Mammary microvascular endothelial cell (primary cell): ENCODE results near the gene DMAP1. TPM values are rescaled to one million over a fixed set of nuclear protein-coding genes. Genes with fewer than 3 reads are reported as not detected.

ENCODE experiments used
- total RNA-seq: library from RNA; depleted of rRNA; stranded (reverse); fragments of >200 nt; gene quantifications from 2 replicates; pipeline ENCODE4 v1.2.3, GENCODE V29; 2015

The DMAP1 gene
- total RNA-seq = 34.8 and 40.1 TPM in 2 replicates

GRCh38 chr1:44213222-44214112 is at the start of gene DMAP1:
DMAP1 (plus strand) TSS chr1:44213471; CDS start chr1:44213754, 283 bp downstream.

Other genes with a start within 250 kb of the DMAP1 start
- gene DPH2, start 243.5 kb upstream of the DMAP1 start, total RNA-seq = 34.6 and 49.1 TPM in 2 replicates
- gene ATP6V0B, start 238.5 kb upstream of the DMAP1 start, total RNA-seq = 129 and 147 TPM in 2 replicates
- gene B4GALT2, start 234.3 kb upstream of the DMAP1 start, total RNA-seq = 92.8 and 105 TPM in 2 replicates
- 0.80 and 0.89 TPM in 2 replicates for gene CCDC24, start 221.9 kb upstream of the DMAP1 start, total RNA-seq
- 0.07 and 5.6 TPM in 2 replicates for gene SLC6A9, start 182.0 kb upstream of the DMAP1 start, total RNA-seq
- gene KLF17, start 94.7 kb upstream of the DMAP1 start, total RNA-seq = not detected in 2 replicates
- gene KLF18, start 71.8 kb upstream of the DMAP1 start, total RNA-seq = not detected in 2 replicates
- 47.5 and 51.2 TPM in 2 replicates for gene ERI3, start 141.8 kb downstream of the DMAP1 start, total RNA-seq
- gene RNF220, start 191.8 kb downstream of the DMAP1 start, total RNA-seq = 100 and 124 TPM in 2 replicates